ENCODE results near the gene AVPR2. TPM values are rescaled to one million over a fixed set of nuclear protein-coding genes. Genes with fewer than 3 reads are reported as not detected.

AVPR2 gene
- total RNA-seq, 6 donors from 2014 or later, result 1.2 to 2.8 (median 1.4) TPM; not detected in 3

GRCh38 chrX:153874366-153875125, 29.9 kb upstream of the AVPR2 start:
- Histone ChIP-seq H3K4me1 (no peaks in the 10 kb centered on the region), H3K36me3 (no peaks in the 10 kb centered on the region), H3K27ac (no peak overlapping the region), H3K4me3 (no peak overlapping the region), H3K9me3 (no peaks in the 10 kb centered on the region), H3K27me3 (peaks cover 0 to 24% (median 0%) of the 10 kb centered on the region in 4 donors)
- DNase-seq (no peak), ATAC-seq (ENCODE audit: low FRiP score in 2 of 2) (no peak)
- TF ChIP-seq POLR2AphosphoS5 (IDR thresholded peaks at IDR 0.05) (no peak), POLR2A (IDR thresholded peaks at IDR 0.05) (no peak), EP300 (IDR thresholded peaks at IDR 0.05) (no peak), CTCF (IDR thresholded peaks at IDR 0.05) (no peak)
- WGBS, 2 donors, result 82 to 93% methylated on average over 7 to 13 of the region's 13 CpGs

GRCh38 chrX:153875391-153876111, 28.9 kb upstream of the AVPR2 start:
- peak; percentile 72 to 85 for ATAC-seq (ENCODE audit: low FRiP score in 2 of 2)
- Histone ChIP-seq H3K4me3 (no peak overlapping the region), H3K27ac (no peak overlapping the region), H3K27me3 (peaks cover 0 to 31% (median 0%) of the 10 kb centered on the region in 4 donors), H3K4me1 (no peaks in the 10 kb centered on the region), H3K36me3 (no peaks in the 10 kb centered on the region), H3K9me3 (no peaks in the 10 kb centered on the region)
- WGBS, 2 donors, result 1 to 8% methylated on average over 15 to 22 of the region's 42 CpGs
- peak; percentile 56 to 90 for DNase-seq
- TF ChIP-seq CTCF (IDR thresholded peaks at IDR 0.05), result no peak
- no peak for TF ChIP-seq POLR2AphosphoS5 (IDR thresholded peaks at IDR 0.05)
- no peak for TF ChIP-seq EP300 (IDR thresholded peaks at IDR 0.05)
- TF ChIP-seq POLR2A (IDR thresholded peaks at IDR 0.05), result no peak

- H3K4me1 ChIP-seq, result no peaks in the 10 kb centered on the region
- DNase-seq (no peak), ATAC-seq (ENCODE audit: low FRiP score in 2 of 2) (no peak)
- no peaks in the 10 kb centered on the region for H3K9me3 ChIP-seq
- no peak overlapping the region for H3K4me3 ChIP-seq
- H3K36me3 ChIP-seq, result no peaks in the 10 kb centered on the region
- 44 to 86% methylated on average over 1 to 3 of the region's 3 CpGs for WGBS, 2 donors
- TF ChIP-seq POLR2AphosphoS5 (IDR thresholded peaks at IDR 0.05), result no peak
- no peak for TF ChIP-seq EP300 (IDR thresholded peaks at IDR 0.05)
- TF ChIP-seq CTCF (IDR thresholded peaks at IDR 0.05), result no peak
- TF ChIP-seq POLR2A (IDR thresholded peaks at IDR 0.05), result no peak
- H3K27ac ChIP-seq, result no peak overlapping the region
- peaks cover 0 to 28% (median 0%) of the 10 kb centered on the region in 4 donors for H3K27me3 ChIP-seq
Measured at GRCh38 chrX:153876112-153876491, 28.4 kb upstream of the AVPR2 start.

GRCh38 chrX:153877571-153878261, 26.8 kb upstream of the AVPR2 start:
- DNase-seq, result no peak
- Histone ChIP-seq H3K36me3 (no peaks in the 10 kb centered on the region), H3K27ac (no peak overlapping the region), H3K4me3 (no peak overlapping the region), H3K27me3 (peaks cover 0 to 26% (median 0%) of the 10 kb centered on the region in 4 donors), H3K9me3 (no peaks in the 10 kb centered on the region), H3K4me1 (no peaks in the 10 kb centered on the region)
- no peak for TF ChIP-seq POLR2AphosphoS5 (IDR thresholded peaks at IDR 0.05)
- TF ChIP-seq CTCF (IDR thresholded peaks at IDR 0.05), result no peak
- no peak for TF ChIP-seq POLR2A (IDR thresholded peaks at IDR 0.05)
- no peak for TF ChIP-seq EP300 (IDR thresholded peaks at IDR 0.05)
- ATAC-seq (ENCODE audit: low FRiP score in 2 of 2), result no peak
- WGBS, 2 donors, result 78 to 85% methylated on average over 5 to 8 of the region's 8 CpGs

Measured in upper lobe of left lung (tissue), 6 donors.